ENCODE results near the gene BMP10. TPM values are rescaled to one million over a fixed set of nuclear protein-coding genes. Genes with fewer than 3 reads are reported as not detected.

The BMP10 gene
- total RNA-seq, 2 donors from 2014 or later, result not detected

- Mint-ChIP-seq H3K4me3 (no peak overlapping the region), H3K36me3 (ENCODE audit: insufficient read depth in 2 of 2) (no peaks in the 10 kb centered on the region), H3K4me1 (ENCODE audit: low read depth) (peaks cover 13% of the 10 kb centered on the region), H3K27me3 (ENCODE audit: low read depth) (peaks cover 10% of the 10 kb centered on the region), H3K9me3 (no peaks in the 10 kb centered on the region), H3K27ac (no peak overlapping the region)
- DNase-seq (no peak), ATAC-seq (replicated peaks in 1 of 2) (peak; percentile 18 to 35)
Observed at GRCh38 chr2:68857202-68857845, 13.9 kb downstream of the BMP10 start.

- no peaks in the 10 kb centered on the region for H3K9me3 Mint-ChIP-seq
- no peaks in the 10 kb centered on the region for H3K36me3 Mint-ChIP-seq (ENCODE audit: insufficient read depth in 2 of 2)
- ATAC-seq (replicated peaks in 1 of 2) (no peak), DNase-seq (no peak)
- H3K4me3 Mint-ChIP-seq, result no peak overlapping the region
- H3K27me3 Mint-ChIP-seq (ENCODE audit: low read depth), result peaks cover 15% of the 10 kb centered on the region
- no peak overlapping the region for H3K27ac Mint-ChIP-seq
- peaks cover 13% of the 10 kb centered on the region for H3K4me1 Mint-ChIP-seq (ENCODE audit: low read depth)
Observed at GRCh38 chr2:68855550-68855949, 15.6 kb downstream of the BMP10 start.

GRCh38 chr2:68854476-68854875 lies 16.7 kb downstream of the BMP10 start:
- no peaks in the 10 kb centered on the region for H3K9me3 Mint-ChIP-seq
- H3K36me3 Mint-ChIP-seq (ENCODE audit: insufficient read depth in 2 of 2), result no peaks in the 10 kb centered on the region
- no peak overlapping the region for H3K4me3 Mint-ChIP-seq
- DNase-seq (no peak), ATAC-seq (replicated peaks in 1 of 2) (no peak)
- peaks cover 21% of the 10 kb centered on the region for H3K27me3 Mint-ChIP-seq (ENCODE audit: low read depth)
- H3K27ac Mint-ChIP-seq, result no peak overlapping the region
- peaks cover 13% of the 10 kb centered on the region for H3K4me1 Mint-ChIP-seq (ENCODE audit: low read depth)

- H3K9me3 Mint-ChIP-seq, result no peaks in the 10 kb centered on the region
- no peak for DNase-seq
- H3K27me3 Mint-ChIP-seq (ENCODE audit: low read depth), result peaks cover 24% of the 10 kb centered on the region
- peaks cover 13% of the 10 kb centered on the region for H3K4me1 Mint-ChIP-seq (ENCODE audit: low read depth)
- H3K27ac Mint-ChIP-seq, result no peak overlapping the region
- H3K36me3 Mint-ChIP-seq (ENCODE audit: insufficient read depth in 2 of 2), result no peaks in the 10 kb centered on the region
- no peak overlapping the region for H3K4me3 Mint-ChIP-seq
- no peak for ATAC-seq (replicated peaks in 1 of 2)
Observed at GRCh38 chr2:68853915-68854314, 17.3 kb downstream of the BMP10 start.

- H3K9me3 Mint-ChIP-seq, result no peaks in the 10 kb centered on the region
- no peak overlapping the region for H3K27ac Mint-ChIP-seq
- peaks cover 29% of the 10 kb centered on the region for H3K27me3 Mint-ChIP-seq (ENCODE audit: low read depth)
- H3K4me1 Mint-ChIP-seq (ENCODE audit: low read depth), result peaks cover 8% of the 10 kb centered on the region
- no peak for DNase-seq
- ATAC-seq (replicated peaks in 1 of 2), result no peak
- no peak overlapping the region for H3K4me3 Mint-ChIP-seq
- no peaks in the 10 kb centered on the region for H3K36me3 Mint-ChIP-seq (ENCODE audit: insufficient read depth in 2 of 2)
Observed at GRCh38 chr2:68853035-68853434, 18.2 kb downstream of the BMP10 start.

- no peak overlapping the region for H3K4me3 Mint-ChIP-seq
- DNase-seq, result no peak
- H3K36me3 Mint-ChIP-seq (ENCODE audit: insufficient read depth in 2 of 2), result no peaks in the 10 kb centered on the region
- peaks cover 32% of the 10 kb centered on the region for H3K27me3 Mint-ChIP-seq (ENCODE audit: low read depth)
- H3K27ac Mint-ChIP-seq, result no peak overlapping the region
- no peaks in the 10 kb centered on the region for H3K4me1 Mint-ChIP-seq (ENCODE audit: low read depth)
- ATAC-seq (replicated peaks in 1 of 2), result no peak
- no peaks in the 10 kb centered on the region for H3K9me3 Mint-ChIP-seq
Observed at GRCh38 chr2:68850524-68850923, 20.7 kb downstream of the BMP10 start.

GRCh38 chr2:68849579-68850030 lies 21.6 kb downstream of the BMP10 start:
- H3K36me3 Mint-ChIP-seq (ENCODE audit: insufficient read depth in 2 of 2), result no peaks in the 10 kb centered on the region
- H3K9me3 Mint-ChIP-seq, result no peaks in the 10 kb centered on the region
- ATAC-seq (replicated peaks in 1 of 2) (no peak), DNase-seq (no peak)
- H3K27ac Mint-ChIP-seq, result no peak overlapping the region
- H3K4me1 Mint-ChIP-seq (ENCODE audit: low read depth), result no peaks in the 10 kb centered on the region
- H3K4me3 Mint-ChIP-seq, result no peak overlapping the region
- peaks cover 28% of the 10 kb centered on the region for H3K27me3 Mint-ChIP-seq (ENCODE audit: low read depth)

- Mint-ChIP-seq H3K4me1 (ENCODE audit: low read depth) (no peaks in the 10 kb centered on the region), H3K9me3 (peaks cover 0 to 4% of the 10 kb centered on the region in 2 donors), H3K4me3 (no peak overlapping the region), H3K27me3 (ENCODE audit: low read depth) (peaks cover 27% of the 10 kb centered on the region), H3K27ac (no peak overlapping the region), H3K36me3 (ENCODE audit: insufficient read depth in 2 of 2) (no peaks in the 10 kb centered on the region)
- DNase-seq, result no peak
- ATAC-seq (replicated peaks in 1 of 2), result no peak
Observed at GRCh38 chr2:68847751-68848150, 23.4 kb downstream of the BMP10 start.

- Mint-ChIP-seq H3K9me3 (peaks cover 0 to 4% of the 10 kb centered on the region in 2 donors), H3K4me1 (ENCODE audit: low read depth) (no peaks in the 10 kb centered on the region), H3K27ac (no peak overlapping the region), H3K27me3 (ENCODE audit: low read depth) (peaks cover 27% of the 10 kb centered on the region), H3K36me3 (ENCODE audit: insufficient read depth in 2 of 2) (no peaks in the 10 kb centered on the region), H3K4me3 (no peak overlapping the region)
- no peak for ATAC-seq (replicated peaks in 1 of 2)
- DNase-seq, result no peak
Observed at GRCh38 chr2:68846091-68846490, 25.1 kb downstream of the BMP10 start.

- Mint-ChIP-seq H3K36me3 (ENCODE audit: insufficient read depth in 2 of 2) (no peaks in the 10 kb centered on the region), H3K4me3 (no peak overlapping the region), H3K27ac (no peak overlapping the region), H3K27me3 (ENCODE audit: low read depth) (peaks cover 20% of the 10 kb centered on the region), H3K9me3 (peaks cover 0 to 4% of the 10 kb centered on the region in 2 donors), H3K4me1 (ENCODE audit: low read depth) (no peaks in the 10 kb centered on the region)
- DNase-seq, result no peak
- no peak for ATAC-seq (replicated peaks in 1 of 2)
Observed at GRCh38 chr2:68845043-68845442, 26.2 kb downstream of the BMP10 start.

GRCh38 chr2:68839260-68839833 lies 31.9 kb downstream of the BMP10 start:
- Mint-ChIP-seq H3K4me1 (ENCODE audit: low read depth) (peaks cover 42% of the 10 kb centered on the region), H3K9me3 (peaks cover 0 to 4% of the 10 kb centered on the region in 2 donors), H3K27ac (no peak overlapping the region), H3K4me3 (no peak overlapping the region), H3K27me3 (ENCODE audit: low read depth) (no peaks in the 10 kb centered on the region), H3K36me3 (ENCODE audit: insufficient read depth in 2 of 2) (peaks cover 0 to 3% of the 10 kb centered on the region in 2 donors)
- ATAC-seq (replicated peaks in 1 of 2) (no peak), DNase-seq (peak in 1 of 2 donors; percentile 38)

GRCh38 chr2:68838641-68839040 lies 32.6 kb downstream of the BMP10 start:
- Mint-ChIP-seq H3K4me1 (ENCODE audit: low read depth) (peaks cover 42% of the 10 kb centered on the region), H3K9me3 (peaks cover 0 to 4% of the 10 kb centered on the region in 2 donors), H3K27ac (no peak overlapping the region), H3K4me3 (no peak overlapping the region), H3K27me3 (ENCODE audit: low read depth) (no peaks in the 10 kb centered on the region), H3K36me3 (ENCODE audit: insufficient read depth in 2 of 2) (peaks cover 0 to 3% of the 10 kb centered on the region in 2 donors)
- no peak for ATAC-seq (replicated peaks in 1 of 2)
- no peak for DNase-seq

GRCh38 chr2:68837861-68838341 lies 33.3 kb downstream of the BMP10 start:
- peak overlapping the region; percentile 62 for H3K27ac Mint-ChIP-seq
- peaks cover 49% of the 10 kb centered on the region for H3K4me1 Mint-ChIP-seq (ENCODE audit: low read depth)
- peaks cover 0 to 3% of the 10 kb centered on the region in 2 donors for H3K36me3 Mint-ChIP-seq (ENCODE audit: insufficient read depth in 2 of 2)
- ATAC-seq (replicated peaks in 1 of 2) (peak; percentile 87 to 88), DNase-seq (peak in 1 of 2 donors; percentile 23)
- H3K4me3 Mint-ChIP-seq, result peak overlapping the region; percentile 46 to 59
- H3K27me3 Mint-ChIP-seq (ENCODE audit: low read depth), result no peaks in the 10 kb centered on the region
- no peaks in the 10 kb centered on the region for H3K9me3 Mint-ChIP-seq

Measured in activated T-cell treated with anti-CD3 and anti-CD28 coated beads, Interleukin-2, amount 50 U/mL, for 72 hours (primary cell).